Endometrial microvascular endothelial cells (primary cell): ENCODE results near the gene ARRDC4. TPM values are rescaled to one million over a fixed set of nuclear protein-coding genes. Genes with fewer than 3 reads are reported as not detected.

Source experiments
- in situ Hi-C: cut with HindIII; loops from 2 replicates; pipeline ENCODE4 v1.10.0; 2017; ENCODE audit warnings: low sequenced_read_pairs, low pct_unique_long_range_greater_than_20kb; ENCODE audit errors: inconsistent ontology term
- total RNA-seq: library from RNA; depleted of rRNA; stranded (reverse); fragments of >200 nt; gene quantifications from one replicate; pipeline ENCODE4 v1.2.3, GENCODE V29; 2015; ENCODE audit errors: inconsistent ontology term

The ARRDC4 gene
- total RNA-seq, 1 donor from 2014 or later, result 0.09 TPM

GRCh38 chr15:98017150-98017964, 56.9 kb downstream of the ARRDC4 start:
- in situ Hi-C loops, result no loop called here

GRCh38 chr15:98018761-98019351, 58.4 kb downstream of the ARRDC4 start:
- in situ Hi-C loops, result no loop called here
